ENCODE results near the gene ELMO1.

DNA sequence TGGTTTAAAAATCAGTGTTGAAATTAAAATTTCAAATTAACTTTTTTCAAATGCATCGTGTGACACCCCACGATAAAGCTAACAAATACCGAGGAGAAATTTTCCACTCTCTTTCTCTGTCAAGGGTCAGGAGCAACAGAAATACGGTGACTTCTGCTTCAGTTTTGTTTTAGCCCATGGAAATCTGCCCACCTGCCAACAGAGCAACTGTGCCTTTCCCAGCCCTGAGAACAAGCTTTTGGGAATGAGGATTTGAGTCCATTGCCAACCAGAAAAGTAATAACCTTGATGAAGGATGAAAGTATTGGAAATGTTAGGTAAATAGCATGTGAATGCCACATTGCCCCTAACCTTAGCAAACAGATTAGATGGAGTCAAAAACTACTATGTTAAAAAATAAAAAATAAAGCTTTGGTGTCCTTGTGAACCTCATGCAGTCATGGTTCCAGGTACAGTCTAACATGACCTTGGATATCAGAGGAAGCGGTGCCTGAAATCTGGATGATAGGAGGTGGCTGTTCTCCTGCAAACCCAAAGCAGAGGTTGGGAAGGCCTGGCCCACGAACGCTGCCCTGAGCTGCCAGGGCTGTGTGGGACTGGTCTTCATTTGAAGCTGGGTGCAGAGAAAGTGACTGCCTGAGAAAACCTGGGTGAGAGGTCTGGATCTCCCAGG lies 296.8 kb downstream of the ELMO1 start:
- TF ChIP-seq, protein P1, sequence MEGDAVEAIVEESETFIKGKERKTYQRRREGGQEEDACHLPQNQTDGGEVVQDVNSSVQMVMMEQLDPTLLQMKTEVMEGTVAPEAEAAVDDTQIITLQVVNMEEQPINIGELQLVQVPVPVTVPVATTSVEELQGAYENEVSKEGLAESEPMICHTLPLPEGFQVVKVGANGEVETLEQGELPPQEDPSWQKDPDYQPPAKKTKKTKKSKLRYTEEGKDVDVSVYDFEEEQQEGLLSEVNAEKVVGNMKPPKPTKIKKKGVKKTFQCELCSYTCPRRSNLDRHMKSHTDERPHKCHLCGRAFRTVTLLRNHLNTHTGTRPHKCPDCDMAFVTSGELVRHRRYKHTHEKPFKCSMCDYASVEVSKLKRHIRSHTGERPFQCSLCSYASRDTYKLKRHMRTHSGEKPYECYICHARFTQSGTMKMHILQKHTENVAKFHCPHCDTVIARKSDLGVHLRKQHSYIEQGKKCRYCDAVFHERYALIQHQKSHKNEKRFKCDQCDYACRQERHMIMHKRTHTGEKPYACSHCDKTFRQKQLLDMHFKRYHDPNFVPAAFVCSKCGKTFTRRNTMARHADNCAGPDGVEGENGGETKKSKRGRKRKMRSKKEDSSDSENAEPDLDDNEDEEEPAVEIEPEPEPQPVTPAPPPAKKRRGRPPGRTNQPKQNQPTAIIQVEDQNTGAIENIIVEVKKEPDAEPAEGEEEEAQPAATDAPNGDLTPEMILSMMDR (IDR thresholded peaks at IDR 0.05) = no peak
- TF ChIP-seq POLR2AphosphoS5 (IDR thresholded peaks at IDR 0.05) = no peak
